HepG2 (cell line): ENCODE results near the gene GFRA4. TPM values are rescaled to one million over a fixed set of nuclear protein-coding genes. Genes with fewer than 3 reads are reported as not detected.
A peak's percentile ranks its signal among the peaks of the same experiment; 100 is the strongest.

Experiments used
- CBX1 ChIP-seq: IDR thresholded peaks from one replicate; pipeline ENCODE4 v1.6.1; 2016; ENCODE audit warnings: antibody characterized with exemption, low read depth
- FOXO1 ChIP-seq: sonication (generic); formaldehyde crosslinking; IDR thresholded peaks from 2 replicates; pipeline ENCODE4 v1.4.0; 2020; ENCODE audit warnings: missing genetic modification reagents
- GMEB2 ChIP-seq: IDR thresholded peaks from 2 replicates; pipeline ENCODE4 v1.6.1; 2016; ENCODE audit warnings: missing biosample characterization, missing genetic modification reagents, low read depth
- HNRNPLL ChIP-seq: fragments of 200-400 bp; formaldehyde crosslinking; IDR thresholded peaks from 2 replicates; pipeline ENCODE4 v1.6.1; 2017; ENCODE audit warnings: mild to moderate bottlenecking, low read depth, low read length; ENCODE audit not compliant: poor library complexity, severe bottlenecking
- MAFG ChIP-seq: sonication (generic); formaldehyde crosslinking; IDR thresholded peaks from 2 replicates; pipeline ENCODE4 v1.5.1; 2020; ENCODE audit warnings: mild to moderate bottlenecking, missing genetic modification reagents
- NONO ChIP-seq, 2 experiments: fragments of 450-650 bp in 1 of 2; sonication (generic) in 1 of 2; formaldehyde crosslinking in 1 of 2; IDR thresholded peaks in 1 of 2; conservative IDR thresholded peaks in 1 of 2; 2 replicates each; pipeline versions ENCODE4 v1.6.1 to v1.8.0; 2017 to 2022; ENCODE audit warnings: mild to moderate bottlenecking in 1 of 2, missing genetic modification reagents in 1 of 2, moderate library complexity in 1 of 2
- SOX6 ChIP-seq, 2 experiments: fragments of 450-650 bp in 1 of 2; sonication (generic) in 1 of 2; formaldehyde crosslinking in 1 of 2; IDR thresholded peaks; 2 replicates each; pipeline versions ENCODE4 v1.4.0 to v1.6.1; 2017 to 2020; ENCODE audit warnings: antibody characterized with exemption in 1 of 2, mild to moderate bottlenecking in 1 of 2, missing genetic modification reagents in 1 of 2
- TGIF2 ChIP-seq: IDR thresholded peaks from 2 replicates; pipeline ENCODE4 v1.6.1; 2016; ENCODE audit warnings: control low read depth, missing compliant biosample characterization
- THAP11 ChIP-seq: IDR thresholded peaks from 2 replicates; pipeline ENCODE4 v1.6.1; 2016; ENCODE audit warnings: missing biosample characterization, missing genetic modification reagents
- ZBTB21 ChIP-seq: sonication (generic); formaldehyde crosslinking; IDR thresholded peaks from 2 replicates; pipeline ENCODE4 v1.4.0; 2020; ENCODE audit warnings: missing genetic modification reagents
- ZBTB42 ChIP-seq: sonication (generic); formaldehyde crosslinking; IDR thresholded peaks from 2 replicates; pipeline ENCODE4 v1.5.0; 2020; ENCODE audit warnings: mild to moderate bottlenecking, missing genetic modification reagents
- ZNF34 ChIP-seq: sonication (generic); formaldehyde crosslinking; IDR thresholded peaks from 2 replicates; pipeline ENCODE4 v1.4.0; 2020; ENCODE audit warnings: mild to moderate bottlenecking, missing genetic modification reagents, borderline replicate concordance
- ZNF441 ChIP-seq: sonication (generic); formaldehyde crosslinking; IDR thresholded peaks from 2 replicates; pipeline ENCODE4 v1.7.0; 2021; ENCODE audit warnings: missing genetic modification reagents, borderline replicate concordance
- ZNF674 ChIP-seq: sonication (generic); formaldehyde crosslinking; IDR thresholded peaks from 2 replicates; pipeline ENCODE4 v1.5.0; 2020; ENCODE audit warnings: low read depth, mild to moderate bottlenecking, missing genetic modification reagents
- ZNF678 ChIP-seq: sonication (generic); formaldehyde crosslinking; IDR thresholded peaks from 2 replicates; pipeline ENCODE4 v1.4.0; 2020; ENCODE audit warnings: mild to moderate bottlenecking, missing genetic modification reagents
- ZNF7 ChIP-seq: IDR thresholded peaks from 2 replicates; pipeline ENCODE4 v1.6.1; 2016; ENCODE audit warnings: missing biosample characterization, missing genetic modification reagents
- ZNF709 ChIP-seq: sonication (generic); formaldehyde crosslinking; IDR thresholded peaks from 2 replicates; pipeline ENCODE4 v1.5.0; 2020; ENCODE audit warnings: mild to moderate bottlenecking, missing genetic modification reagents
- ZSCAN9 ChIP-seq: IDR thresholded peaks from 2 replicates; pipeline ENCODE4 v1.6.1; 2016; ENCODE audit warnings: borderline replicate concordance
- polyA plus RNA-seq, 8 experiments: library from polyadenylated mRNA; depleted of rRNA in 3 of 8; stranded (reverse) in 7 of 8; unstranded in 1 of 8; fragments of >200 nt; fragmentation: Illumina TruSeq in 4 of 8; extraction: Trizol in 4 of 8; gene quantifications; 2 replicates each; pipeline versions ENCODE4 v1.2.1 to v1.2.3, GENCODE V29; 2011 to 2016; ENCODE audit warnings: low read depth in 4 of 8, missing spikeins in 1 of 8, mixed read lengths in 1 of 8; ENCODE audit not compliant: insufficient read depth in 1 of 8
- total RNA-seq, 5 experiments: library from RNA; depleted of rRNA; stranded (reverse); fragments of >200 nt; fragmentation: Illumina TruSeq; extraction: Trizol; gene quantifications; 2 replicates each; pipeline ENCODE4 v1.2.3, GENCODE V29; 2016; ENCODE audit warnings: low read depth in 1 of 5
- TF ChIP-seq, protein P1 (sequence below): sonication (generic); formaldehyde crosslinking; IDR thresholded peaks from 2 replicates; pipeline ENCODE4 v1.4.0; 2020; ENCODE audit warnings: missing genetic modification reagents
- TF ChIP-seq, protein P2 (sequence below): sonication (generic); formaldehyde crosslinking; conservative IDR thresholded peaks from 2 replicates; pipeline ENCODE4 v1.8.0; 2022; ENCODE audit warnings: low read depth, missing genetic modification reagents
- TF ChIP-seq, protein P3 (sequence below), 2 experiments: IDR thresholded peaks; 2 replicates each; pipeline ENCODE4 v1.6.1; 2011 to 2012; ENCODE audit warnings: low read length in 2 of 2, borderline replicate concordance in 1 of 2, low read depth in 1 of 2, mild to moderate bottlenecking in 1 of 2, moderate library complexity in 1 of 2

The GFRA4 gene
- total and polyA plus RNA-seq, 2 of the 13 experiments (the other 11 are each of a cell fraction or from before 2014, with no cell fraction given): not detected

- TF ChIP-seq NONO (IDR thresholded peaks at IDR 0.05): no peak
- TF ChIP-seq NONO (CRISPR knock-in tag; conservative IDR thresholded peaks at IDR 0.05): 0 out of 2 replicates have a peak, but pooled peaks have one; percentile 14
- no peak for TF ChIP-seq CBX1
- TF ChIP-seq THAP11: no peak
- no peak for TF ChIP-seq ZNF678
- TF ChIP-seq ZNF709 (CRISPR knock-in tag): no peak
- TF ChIP-seq, protein P1, sequence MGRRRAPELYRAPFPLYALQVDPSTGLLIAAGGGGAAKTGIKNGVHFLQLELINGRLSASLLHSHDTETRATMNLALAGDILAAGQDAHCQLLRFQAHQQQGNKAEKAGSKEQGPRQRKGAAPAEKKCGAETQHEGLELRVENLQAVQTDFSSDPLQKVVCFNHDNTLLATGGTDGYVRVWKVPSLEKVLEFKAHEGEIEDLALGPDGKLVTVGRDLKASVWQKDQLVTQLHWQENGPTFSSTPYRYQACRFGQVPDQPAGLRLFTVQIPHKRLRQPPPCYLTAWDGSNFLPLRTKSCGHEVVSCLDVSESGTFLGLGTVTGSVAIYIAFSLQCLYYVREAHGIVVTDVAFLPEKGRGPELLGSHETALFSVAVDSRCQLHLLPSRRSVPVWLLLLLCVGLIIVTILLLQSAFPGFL (CRISPR knock-in tag): no peak
- no peak for TF ChIP-seq TGIF2 (CRISPR knock-in tag)
- TF ChIP-seq ZSCAN9: no peak
- no peak for TF ChIP-seq ZNF674 (CRISPR knock-in tag)
- no peak for TF ChIP-seq ZBTB21
- no peak for TF ChIP-seq ZNF34 (CRISPR knock-in tag)
- TF ChIP-seq MAFG (CRISPR knock-in tag): no peak
- no peak for TF ChIP-seq HNRNPLL
- TF ChIP-seq ZBTB42 (CRISPR knock-in tag): no peak
- no peak for TF ChIP-seq ZNF441 (CRISPR knock-in tag)
- TF ChIP-seq, protein P2, sequence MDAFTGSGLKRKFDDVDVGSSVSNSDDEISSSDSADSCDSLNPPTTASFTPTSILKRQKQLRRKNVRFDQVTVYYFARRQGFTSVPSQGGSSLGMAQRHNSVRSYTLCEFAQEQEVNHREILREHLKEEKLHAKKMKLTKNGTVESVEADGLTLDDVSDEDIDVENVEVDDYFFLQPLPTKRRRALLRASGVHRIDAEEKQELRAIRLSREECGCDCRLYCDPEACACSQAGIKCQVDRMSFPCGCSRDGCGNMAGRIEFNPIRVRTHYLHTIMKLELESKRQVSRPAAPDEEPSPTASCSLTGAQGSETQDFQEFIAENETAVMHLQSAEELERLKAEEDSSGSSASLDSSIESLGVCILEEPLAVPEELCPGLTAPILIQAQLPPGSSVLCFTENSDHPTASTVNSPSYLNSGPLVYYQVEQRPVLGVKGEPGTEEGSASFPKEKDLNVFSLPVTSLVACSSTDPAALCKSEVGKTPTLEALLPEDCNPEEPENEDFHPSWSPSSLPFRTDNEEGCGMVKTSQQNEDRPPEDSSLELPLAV (CRISPR knock-in tag): no peak
- TF ChIP-seq FOXO1 (CRISPR knock-in tag): no peak
- no peak for TF ChIP-seq GMEB2 (CRISPR knock-in tag)
- TF ChIP-seq, protein P3, sequence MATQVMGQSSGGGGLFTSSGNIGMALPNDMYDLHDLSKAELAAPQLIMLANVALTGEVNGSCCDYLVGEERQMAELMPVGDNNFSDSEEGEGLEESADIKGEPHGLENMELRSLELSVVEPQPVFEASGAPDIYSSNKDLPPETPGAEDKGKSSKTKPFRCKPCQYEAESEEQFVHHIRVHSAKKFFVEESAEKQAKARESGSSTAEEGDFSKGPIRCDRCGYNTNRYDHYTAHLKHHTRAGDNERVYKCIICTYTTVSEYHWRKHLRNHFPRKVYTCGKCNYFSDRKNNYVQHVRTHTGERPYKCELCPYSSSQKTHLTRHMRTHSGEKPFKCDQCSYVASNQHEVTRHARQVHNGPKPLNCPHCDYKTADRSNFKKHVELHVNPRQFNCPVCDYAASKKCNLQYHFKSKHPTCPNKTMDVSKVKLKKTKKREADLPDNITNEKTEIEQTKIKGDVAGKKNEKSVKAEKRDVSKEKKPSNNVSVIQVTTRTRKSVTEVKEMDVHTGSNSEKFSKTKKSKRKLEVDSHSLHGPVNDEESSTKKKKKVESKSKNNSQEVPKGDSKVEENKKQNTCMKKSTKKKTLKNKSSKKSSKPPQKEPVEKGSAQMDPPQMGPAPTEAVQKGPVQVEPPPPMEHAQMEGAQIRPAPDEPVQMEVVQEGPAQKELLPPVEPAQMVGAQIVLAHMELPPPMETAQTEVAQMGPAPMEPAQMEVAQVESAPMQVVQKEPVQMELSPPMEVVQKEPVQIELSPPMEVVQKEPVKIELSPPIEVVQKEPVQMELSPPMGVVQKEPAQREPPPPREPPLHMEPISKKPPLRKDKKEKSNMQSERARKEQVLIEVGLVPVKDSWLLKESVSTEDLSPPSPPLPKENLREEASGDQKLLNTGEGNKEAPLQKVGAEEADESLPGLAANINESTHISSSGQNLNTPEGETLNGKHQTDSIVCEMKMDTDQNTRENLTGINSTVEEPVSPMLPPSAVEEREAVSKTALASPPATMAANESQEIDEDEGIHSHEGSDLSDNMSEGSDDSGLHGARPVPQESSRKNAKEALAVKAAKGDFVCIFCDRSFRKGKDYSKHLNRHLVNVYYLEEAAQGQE (IDR thresholded peaks at IDR 0.05; ENCODE audit: borderline replicate concordance in 1 of 2, low read depth in 1 of 2, low read length in 2 of 2): no peak
- TF ChIP-seq ZNF7 (CRISPR knock-in tag): no peak
- TF ChIP-seq SOX6 (IDR thresholded peaks at IDR 0.05): no peak
- TF ChIP-seq SOX6 (CRISPR knock-in tag; IDR thresholded peaks at IDR 0.05): peak; percentile 51; the same call in 1 of the 2 replicates
These were observed 38.1 kb upstream of the GFRA4 start (continued) for GRCh38 chr20:3701061-3701998.
